ENCODE measurements around the gene TBX1.

TBX1 gene

GRCh38 chr22:19811211-19811621, 50.6 kb downstream of the TBX1 start:
- no peak for DNase-seq (ENCODE audit: insufficient read length, low spot score)

GRCh38 chr22:19811811-19812771, 51.5 kb downstream of the TBX1 start:
- no peak for FAIRE-seq
- no peak for DNase-seq (ENCODE audit: insufficient read length, low spot score)
- TF ChIP-seq CTCF (IDR thresholded peaks at IDR 0.05; ENCODE audit: insufficient read depth, missing control alignments): no peak

More at GRCh38 chr22:19811211-19811621, 50.6 kb downstream of the TBX1 start:
- FAIRE-seq: no peak
- TF ChIP-seq CTCF (IDR thresholded peaks at IDR 0.05; ENCODE audit: insufficient read depth, missing control alignments): no peak

GRCh38 chr22:19812910-19813309, 52.3 kb downstream of the TBX1 start:
- DNase-seq (ENCODE audit: insufficient read length, low spot score): no peak
- FAIRE-seq: no peak
- no peak for TF ChIP-seq CTCF (IDR thresholded peaks at IDR 0.05; ENCODE audit: insufficient read depth, missing control alignments)

- no peak for DNase-seq (ENCODE audit: insufficient read length, low spot score)
- TF ChIP-seq CTCF (IDR thresholded peaks at IDR 0.05; ENCODE audit: insufficient read depth, missing control alignments): no peak
- no peak for FAIRE-seq
Observed at GRCh38 chr22:19814428-19814827, 53.9 kb downstream of the TBX1 start.

- DNase-seq (ENCODE audit: insufficient read length, low spot score) (no peak), FAIRE-seq (no peak)
- no peak for TF ChIP-seq CTCF (IDR thresholded peaks at IDR 0.05; ENCODE audit: insufficient read depth, missing control alignments)
Observed at GRCh38 chr22:19815093-19815822, 54.7 kb downstream of the TBX1 start.

- FAIRE-seq (no peak), DNase-seq (ENCODE audit: insufficient read length, low spot score) (no peak)
- no peak for TF ChIP-seq CTCF (IDR thresholded peaks at IDR 0.05; ENCODE audit: insufficient read depth, missing control alignments)
Observed at GRCh38 chr22:19815823-19816290, 55.3 kb downstream of the TBX1 start.

Data from D721Med (cell line).